GM21528 (cell line): ENCODE data around the gene HSPA1A.
A peak's percentile ranks its signal among the peaks of the same experiment; 100 is the strongest.
"Not testable (repeated sequence)": the region's sequence is repeated elsewhere in the genome, so short reads cannot be mapped to it uniquely, and the experiment has no call there.

Experiments
- ATAC-seq: cut with Tn5 transposase; IDR thresholded peaks from one replicate; pipeline ENCODE4 v1.9.1; 2021; ENCODE audit warnings: mild to moderate bottlenecking, moderate library complexity; ENCODE audit not compliant: unreplicated experiment, low FRiP score

Gene HSPA1A

DNA sequence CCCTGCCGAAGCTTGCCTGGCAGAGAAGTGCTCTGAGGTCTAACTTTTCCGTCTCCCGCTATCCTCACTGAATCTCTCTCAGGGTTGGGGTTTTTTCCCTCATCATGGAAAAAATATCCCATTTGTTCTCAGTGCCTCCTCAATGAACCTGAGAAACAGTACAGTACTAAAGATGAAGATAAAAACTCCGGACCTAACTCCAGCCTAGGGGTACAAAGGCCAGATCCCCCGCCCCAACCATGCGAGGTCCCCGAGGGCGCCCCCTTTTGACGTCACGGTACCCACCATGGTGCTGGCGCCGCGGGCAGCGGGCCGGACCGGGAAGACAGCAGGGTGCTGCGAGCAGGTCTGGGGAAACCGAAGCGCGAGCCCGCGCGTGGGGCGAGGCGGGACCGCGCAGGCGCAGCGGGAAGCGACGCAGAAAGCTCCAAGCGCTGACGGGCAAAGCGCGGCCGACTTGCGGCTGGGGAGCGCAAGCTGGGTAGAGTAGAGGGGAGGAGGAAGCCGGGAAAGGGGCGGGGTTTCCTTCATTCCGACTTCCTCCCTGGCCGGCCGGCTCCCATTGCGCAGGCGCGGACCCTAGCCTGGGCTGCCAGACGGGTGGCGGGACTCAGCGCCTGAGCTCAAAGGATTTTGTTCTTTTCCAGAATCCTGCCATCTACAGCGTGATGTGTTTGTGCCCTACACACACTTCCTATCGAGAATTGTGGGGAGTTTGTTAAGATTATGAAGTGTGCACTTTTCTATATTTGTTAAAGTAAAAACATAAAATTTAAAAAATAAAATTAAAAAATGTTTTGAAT lies 8.7 kb upstream of the HSPA1A start, which contains the start of gene LSM2:
TSS of gene LSM2 (minus strand) at position 497 of the 803 bp plus-strand sequence. CDS start at position 288, 209 bp downstream.
- ATAC-seq: peak; percentile 80

GRCh38 chr6:31808599-31808998 lies 6.7 kb upstream of the HSPA1A start:
- not testable (repeated sequence) for ATAC-seq

- no peak for ATAC-seq
These were observed 3.7 kb upstream of the HSPA1A start for GRCh38 chr6:31811645-31812044.

DNA sequence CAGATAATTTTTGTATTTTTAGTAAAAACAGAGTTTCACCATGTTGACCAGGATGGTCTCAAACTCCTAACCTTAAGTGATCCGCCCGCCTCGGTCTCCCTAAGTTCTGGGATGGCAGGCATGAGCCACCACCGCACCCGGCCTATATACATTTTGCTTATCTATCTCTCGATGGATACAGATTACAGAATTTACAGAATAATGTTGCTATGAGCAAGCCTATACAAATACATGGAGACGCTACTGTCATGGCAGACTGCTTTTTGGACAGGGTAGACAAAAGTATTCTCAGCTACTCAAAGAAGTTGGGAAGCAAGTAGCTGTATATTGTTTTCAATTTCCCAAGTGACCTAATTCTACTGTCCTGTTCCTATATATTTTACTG lies 1.9 kb upstream of the HSPA1A start:
- no peak for ATAC-seq

DNA sequence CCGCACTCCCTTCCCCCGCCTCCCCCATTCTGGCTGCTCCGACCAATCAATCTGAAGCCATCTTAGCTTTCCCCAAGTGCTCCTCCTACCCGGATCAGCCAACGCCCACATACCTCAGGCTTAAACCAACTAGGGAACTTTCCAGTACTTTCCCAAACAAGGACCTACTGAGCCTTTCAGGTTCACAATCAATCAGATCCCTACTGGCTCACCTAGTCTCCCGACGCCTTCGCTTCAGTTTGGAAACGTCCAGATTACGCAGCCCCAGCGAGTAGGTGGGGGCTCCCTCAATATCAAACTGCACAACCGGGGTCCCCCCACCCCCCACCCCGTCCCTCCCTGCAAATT lies 692 bp upstream of the HSPA1A start:
- no peak for ATAC-seq

- not testable (repeated sequence) for ATAC-seq
These were observed 2.0 kb downstream of the HSPA1A start for GRCh38 chr6:31817133-31817928.

DNA sequence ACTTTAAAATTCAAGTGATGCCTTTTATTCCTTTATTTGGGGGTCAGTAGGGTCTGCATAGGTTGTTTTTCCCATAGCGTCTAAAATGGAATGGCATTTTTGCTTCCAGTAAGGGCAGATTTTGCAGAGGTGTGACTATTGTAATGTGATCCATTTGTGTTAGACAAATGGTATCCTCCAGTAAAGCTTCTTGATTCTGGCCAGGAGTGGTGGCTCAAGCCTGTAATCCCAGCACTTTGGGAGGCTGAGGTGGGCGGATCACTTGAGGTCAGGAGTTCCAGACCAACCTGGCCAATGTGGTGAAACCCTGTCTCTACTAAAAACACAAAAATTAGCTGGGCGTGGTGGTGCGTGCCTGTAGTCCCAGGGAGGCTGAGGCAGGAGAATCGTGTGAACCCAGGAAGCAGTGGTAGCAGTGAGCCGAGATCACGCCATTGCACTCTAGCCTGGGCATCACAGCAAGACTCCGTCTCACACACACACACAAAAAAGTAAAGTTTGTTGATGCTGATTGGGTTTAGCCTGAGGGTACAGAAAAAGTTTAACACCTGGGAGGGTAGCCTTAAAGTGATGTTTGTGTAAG lies 2.7 kb downstream of the HSPA1A start:
- not testable (repeated sequence) for ATAC-seq

DNA sequence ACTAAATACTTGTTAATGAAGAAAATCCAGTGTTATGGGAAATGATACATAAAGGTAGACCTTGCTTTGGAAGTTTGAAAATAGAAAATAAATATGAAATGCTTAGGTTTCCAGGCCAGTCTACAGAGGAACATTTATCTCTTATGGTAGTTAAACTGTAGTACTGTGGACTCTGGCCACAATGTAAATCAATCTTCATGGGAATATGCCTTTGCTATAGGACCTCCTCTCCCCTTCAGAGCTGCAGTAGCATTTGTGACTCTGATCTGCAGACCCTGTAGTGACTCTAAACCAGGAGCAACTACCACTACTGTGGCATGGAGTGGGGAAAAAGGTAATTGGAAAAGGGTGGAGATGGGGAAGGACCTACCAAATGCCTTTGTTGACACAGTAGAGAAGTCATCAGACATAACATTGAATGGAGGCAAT lies 4.5 kb downstream of the HSPA1A start:
- no peak for ATAC-seq

- ATAC-seq: not testable (repeated sequence)
These were observed 5.1 kb downstream of the HSPA1A start for GRCh38 chr6:31820399-31820798.

GRCh38 chr6:31821301-31822035 lies 6.1 kb downstream of the HSPA1A start:
- no peak for ATAC-seq

GRCh38 chr6:31822036-31822821 lies 6.9 kb downstream of the HSPA1A start:
- ATAC-seq: no peak

DNA sequence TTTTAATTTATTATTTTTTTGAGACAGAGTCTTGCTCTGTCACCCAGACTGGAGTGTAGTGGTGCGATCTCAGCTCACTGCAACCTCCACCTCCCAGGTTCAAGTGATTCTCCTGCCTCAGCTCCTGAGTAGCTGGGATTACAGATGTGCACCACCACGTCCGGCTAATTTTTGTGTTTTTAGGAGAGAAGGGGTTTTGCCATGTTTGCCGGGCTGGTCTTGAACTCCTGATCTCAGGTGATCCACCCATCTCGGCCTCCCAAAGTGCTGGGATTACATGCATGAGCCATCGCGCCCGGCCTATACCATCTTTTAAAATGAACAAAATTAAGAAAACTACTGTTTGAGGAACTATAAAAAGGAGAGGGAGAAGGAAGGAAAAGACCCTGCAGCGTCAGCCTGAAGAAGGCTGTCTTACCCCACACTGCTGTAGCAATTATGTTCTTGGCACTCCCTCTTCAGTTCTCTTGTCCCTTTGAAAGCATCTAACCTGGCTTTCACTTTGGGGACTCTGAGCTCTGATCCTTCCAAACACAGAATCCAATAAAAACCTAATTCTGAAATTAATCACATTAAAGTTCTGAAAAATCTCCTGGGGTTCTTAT lies 8.4 kb downstream of the HSPA1A start:
- ATAC-seq: not testable (repeated sequence)

DNA sequence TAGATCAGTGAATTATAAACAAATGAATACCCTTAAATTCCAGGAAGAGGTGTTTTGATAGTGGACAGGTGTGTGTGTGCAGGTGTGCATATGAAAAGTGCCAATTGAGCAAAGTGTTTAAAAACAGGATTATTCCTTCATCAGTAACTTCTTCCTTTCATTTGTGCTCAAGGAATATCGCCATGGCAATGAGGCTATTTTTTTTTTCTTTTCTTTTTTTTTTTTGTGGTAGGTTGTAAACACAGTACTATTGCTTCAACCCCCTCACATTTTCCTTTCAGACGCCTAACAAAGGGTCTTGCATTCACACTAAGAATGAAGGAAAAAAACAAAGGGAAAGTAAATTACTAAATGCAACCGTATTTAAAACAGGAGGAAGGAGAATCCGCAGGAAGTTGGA lies 10.2 kb downstream of the HSPA1A start:
- ATAC-seq: no peak

GRCh38 chr6:31826793-31827285 lies 11.5 kb downstream of the HSPA1A start:
- no peak for ATAC-seq

GRCh38 chr6:31827286-31828079 lies 12.1 kb downstream of the HSPA1A start, which contains the start of gene HSPA1B:
HSPA1B (plus strand) TSS chr6:31827738; CDS start chr6:31827951, 213 bp downstream.
- peak; percentile 66 for ATAC-seq

GRCh38 chr6:31829633-31830283 lies 14.4 kb downstream of the HSPA1A start:
- no peak for ATAC-seq

- ATAC-seq: no peak
These were observed 15.6 kb downstream of the HSPA1A start for GRCh38 chr6:31830886-31831335.
